Ishikawa (cell line): Measurements from ENCODE around the gene CLDN2.

ENCODE experiments used
- CEBPB ChIP-seq: IDR thresholded peaks from 2 replicates; pipeline ENCODE4 v1.6.1; 2012
- CREB1 ChIP-seq: IDR thresholded peaks from 2 replicates; pipeline ENCODE4 v1.6.1; 2012; ENCODE audit warnings: low read depth
- EP300 ChIP-seq: IDR thresholded peaks from 2 replicates; pipeline ENCODE4 v1.6.1; 2012; ENCODE audit warnings: borderline replicate concordance
- FOXM1 ChIP-seq: IDR thresholded peaks from 2 replicates; pipeline ENCODE4 v1.6.1; 2012; ENCODE audit warnings: low read depth, borderline replicate concordance
- NFIC ChIP-seq: IDR thresholded peaks from 2 replicates; pipeline ENCODE4 v1.6.1; 2012
- RAD21 ChIP-seq: IDR thresholded peaks from 2 replicates; pipeline ENCODE4 v1.6.1; 2012; ENCODE audit warnings: low read depth
- TAF1 ChIP-seq: IDR thresholded peaks from 2 replicates; pipeline ENCODE4 v1.6.1; 2012; ENCODE audit warnings: low read depth, mild to moderate bottlenecking
- TEAD4 ChIP-seq: IDR thresholded peaks from 2 replicates; pipeline ENCODE4 v1.6.1; 2012
- YY1 ChIP-seq: IDR thresholded peaks from 2 replicates; pipeline ENCODE4 v1.6.1; 2012; ENCODE audit warnings: low read depth
- ZBTB7A ChIP-seq: IDR thresholded peaks from 2 replicates; pipeline ENCODE4 v1.6.1; 2012; ENCODE audit warnings: low read depth
- TF ChIP-seq, protein P1 (sequence below): IDR thresholded peaks from 2 replicates; pipeline ENCODE4 v1.6.1; 2012
- TF ChIP-seq, protein P2 (sequence below): IDR thresholded peaks from 2 replicates; pipeline ENCODE4 v1.6.1; 2012; ENCODE audit warnings: low read depth, mild to moderate bottlenecking
- TF ChIP-seq, protein P3 (sequence below): IDR thresholded peaks from 2 replicates; pipeline ENCODE4 v1.6.1; 2012

DNA sequence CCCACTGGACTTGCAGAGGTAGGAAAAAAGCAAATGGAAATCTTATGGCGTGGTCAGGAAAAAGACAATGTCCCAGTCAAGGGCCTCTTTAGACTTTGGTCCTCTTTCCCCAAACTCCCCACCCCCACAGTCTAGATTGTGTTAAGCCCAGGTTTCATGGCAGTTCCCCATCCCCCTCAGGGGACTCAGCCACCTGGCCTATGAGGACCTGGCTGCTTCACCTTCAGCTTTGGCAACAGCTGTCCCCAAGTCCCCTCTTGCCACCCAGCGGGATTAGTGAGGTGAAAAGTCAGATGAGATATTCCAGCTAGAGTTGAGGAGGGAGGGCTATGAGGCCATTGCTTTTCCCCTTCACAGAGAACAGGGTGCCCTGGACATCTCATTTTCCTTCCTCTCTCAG is 17.5 kb upstream of the CLDN2 start:
- no peak for TF ChIP-seq YY1
- TF ChIP-seq CEBPB: no peak
- TF ChIP-seq, protein P1, sequence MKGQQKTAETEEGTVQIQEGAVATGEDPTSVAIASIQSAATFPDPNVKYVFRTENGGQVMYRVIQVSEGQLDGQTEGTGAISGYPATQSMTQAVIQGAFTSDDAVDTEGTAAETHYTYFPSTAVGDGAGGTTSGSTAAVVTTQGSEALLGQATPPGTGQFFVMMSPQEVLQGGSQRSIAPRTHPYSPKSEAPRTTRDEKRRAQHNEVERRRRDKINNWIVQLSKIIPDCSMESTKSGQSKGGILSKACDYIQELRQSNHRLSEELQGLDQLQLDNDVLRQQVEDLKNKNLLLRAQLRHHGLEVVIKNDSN: no peak
- no peak for TF ChIP-seq ZBTB7A
- no peak for TF ChIP-seq TAF1
- no peak for TF ChIP-seq FOXM1
- TF ChIP-seq, protein P2, sequence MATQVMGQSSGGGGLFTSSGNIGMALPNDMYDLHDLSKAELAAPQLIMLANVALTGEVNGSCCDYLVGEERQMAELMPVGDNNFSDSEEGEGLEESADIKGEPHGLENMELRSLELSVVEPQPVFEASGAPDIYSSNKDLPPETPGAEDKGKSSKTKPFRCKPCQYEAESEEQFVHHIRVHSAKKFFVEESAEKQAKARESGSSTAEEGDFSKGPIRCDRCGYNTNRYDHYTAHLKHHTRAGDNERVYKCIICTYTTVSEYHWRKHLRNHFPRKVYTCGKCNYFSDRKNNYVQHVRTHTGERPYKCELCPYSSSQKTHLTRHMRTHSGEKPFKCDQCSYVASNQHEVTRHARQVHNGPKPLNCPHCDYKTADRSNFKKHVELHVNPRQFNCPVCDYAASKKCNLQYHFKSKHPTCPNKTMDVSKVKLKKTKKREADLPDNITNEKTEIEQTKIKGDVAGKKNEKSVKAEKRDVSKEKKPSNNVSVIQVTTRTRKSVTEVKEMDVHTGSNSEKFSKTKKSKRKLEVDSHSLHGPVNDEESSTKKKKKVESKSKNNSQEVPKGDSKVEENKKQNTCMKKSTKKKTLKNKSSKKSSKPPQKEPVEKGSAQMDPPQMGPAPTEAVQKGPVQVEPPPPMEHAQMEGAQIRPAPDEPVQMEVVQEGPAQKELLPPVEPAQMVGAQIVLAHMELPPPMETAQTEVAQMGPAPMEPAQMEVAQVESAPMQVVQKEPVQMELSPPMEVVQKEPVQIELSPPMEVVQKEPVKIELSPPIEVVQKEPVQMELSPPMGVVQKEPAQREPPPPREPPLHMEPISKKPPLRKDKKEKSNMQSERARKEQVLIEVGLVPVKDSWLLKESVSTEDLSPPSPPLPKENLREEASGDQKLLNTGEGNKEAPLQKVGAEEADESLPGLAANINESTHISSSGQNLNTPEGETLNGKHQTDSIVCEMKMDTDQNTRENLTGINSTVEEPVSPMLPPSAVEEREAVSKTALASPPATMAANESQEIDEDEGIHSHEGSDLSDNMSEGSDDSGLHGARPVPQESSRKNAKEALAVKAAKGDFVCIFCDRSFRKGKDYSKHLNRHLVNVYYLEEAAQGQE: no peak
- no peak for TF ChIP-seq RAD21
- no peak for TF ChIP-seq NFIC
- no peak for TF ChIP-seq EP300
- no peak for TF ChIP-seq TEAD4
- TF ChIP-seq CREB1: no peak
- TF ChIP-seq, protein P3, sequence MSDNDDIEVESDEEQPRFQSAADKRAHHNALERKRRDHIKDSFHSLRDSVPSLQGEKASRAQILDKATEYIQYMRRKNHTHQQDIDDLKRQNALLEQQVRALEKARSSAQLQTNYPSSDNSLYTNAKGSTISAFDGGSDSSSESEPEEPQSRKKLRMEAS: no peak
